GM21737 (cell line): ENCODE data around the gene NXF1.
A peak's percentile ranks its signal among the peaks of the same experiment; 100 is the strongest.
"Not testable (repeated sequence)": the region's sequence is repeated elsewhere in the genome, so short reads cannot be mapped to it uniquely, and the experiment has no call there.

ENCODE experiments used
- ATAC-seq: cut with Tn5 transposase; IDR thresholded peaks from one replicate; pipeline ENCODE4 v1.9.1; 2021; ENCODE audit warnings: mild to moderate bottlenecking, moderate library complexity; ENCODE audit not compliant: unreplicated experiment

The NXF1 gene

GRCh38 chr11:62832336-62833234 lies 27.3 kb upstream of the NXF1 start, which contains the start of gene TEX54:
Gene TEX54, minus strand, starts transcription at chr11:62832841.
- peak; percentile 15 for ATAC-seq

- peak; percentile 70 for ATAC-seq
These were observed 26.5 kb upstream of the NXF1 start, which contains the start of gene STX5 for GRCh38 chr11:62831520-62832335. Gene STX5, minus strand, starts transcription at chr11:62832051. Its CDS starts 808 bp downstream, at chr11:62831243.

GRCh38 chr11:62830904-62831519 lies 25.8 kb upstream of the NXF1 start:
- ATAC-seq, result no peak

- ATAC-seq, result not testable (repeated sequence)
These were observed 22.9 kb upstream of the NXF1 start for GRCh38 chr11:62828130-62828529.

GRCh38 chr11:62823677-62824076 lies 18.4 kb upstream of the NXF1 start:
- no peak for ATAC-seq

- no peak for ATAC-seq
These were observed 11.9 kb upstream of the NXF1 start for GRCh38 chr11:62817129-62817528.

GRCh38 chr11:62816557-62816956 lies 11.3 kb upstream of the NXF1 start:
- no peak for ATAC-seq

- no peak for ATAC-seq
These were observed 6.4 kb upstream of the NXF1 start for GRCh38 chr11:62811659-62812058.

GRCh38 chr11:62810748-62811147 lies 5.5 kb upstream of the NXF1 start:
- no peak for ATAC-seq

GRCh38 chr11:62806611-62807121 lies 1.4 kb upstream of the NXF1 start:
- ATAC-seq, result no peak

GRCh38 chr11:62805961-62806441 lies 761 bp upstream of the NXF1 start:
- ATAC-seq, result no peak

GRCh38 chr11:62804310-62805075 lies 747 bp downstream of the NXF1 start:
- no peak for ATAC-seq

- ATAC-seq, result no peak
These were observed 4.2 kb downstream of the NXF1 start for GRCh38 chr11:62801071-62801470.

- ATAC-seq, result no peak
These were observed 5.8 kb downstream of the NXF1 start for GRCh38 chr11:62799486-62799885.

GRCh38 chr11:62796281-62796680 lies 9.0 kb downstream of the NXF1 start:
- no peak for ATAC-seq

GRCh38 chr11:62794201-62794775 lies 11.0 kb downstream of the NXF1 start:
- ATAC-seq, result no peak

- ATAC-seq, result no peak
These were observed 13.1 kb downstream of the NXF1 start for GRCh38 chr11:62792202-62792575.

- peak; percentile 53 for ATAC-seq
These were observed 13.6 kb downstream of the NXF1 start, which contains the start of gene TMEM223 for GRCh38 chr11:62791501-62792201. Gene TMEM223, minus strand, starts transcription at chr11:62792006. Its CDS starts 12 bp downstream, at chr11:62791994.

GRCh38 chr11:62789576-62789975 lies 15.7 kb downstream of the NXF1 start:
- ATAC-seq, result no peak
